GM18909 (cell line): Measurements from ENCODE around the gene SH3RF1.
"Not testable (repeated sequence)": the region's sequence is repeated elsewhere in the genome, so short reads cannot be mapped to it uniquely, and the experiment has no call there.

ENCODE experiments used
- ATAC-seq: cut with Tn5 transposase; IDR thresholded peaks from one replicate; pipeline ENCODE4 v1.9.1; 2021; ENCODE audit warnings: mild to moderate bottlenecking; ENCODE audit not compliant: unreplicated experiment, poor library complexity

SH3RF1 gene

DNA sequence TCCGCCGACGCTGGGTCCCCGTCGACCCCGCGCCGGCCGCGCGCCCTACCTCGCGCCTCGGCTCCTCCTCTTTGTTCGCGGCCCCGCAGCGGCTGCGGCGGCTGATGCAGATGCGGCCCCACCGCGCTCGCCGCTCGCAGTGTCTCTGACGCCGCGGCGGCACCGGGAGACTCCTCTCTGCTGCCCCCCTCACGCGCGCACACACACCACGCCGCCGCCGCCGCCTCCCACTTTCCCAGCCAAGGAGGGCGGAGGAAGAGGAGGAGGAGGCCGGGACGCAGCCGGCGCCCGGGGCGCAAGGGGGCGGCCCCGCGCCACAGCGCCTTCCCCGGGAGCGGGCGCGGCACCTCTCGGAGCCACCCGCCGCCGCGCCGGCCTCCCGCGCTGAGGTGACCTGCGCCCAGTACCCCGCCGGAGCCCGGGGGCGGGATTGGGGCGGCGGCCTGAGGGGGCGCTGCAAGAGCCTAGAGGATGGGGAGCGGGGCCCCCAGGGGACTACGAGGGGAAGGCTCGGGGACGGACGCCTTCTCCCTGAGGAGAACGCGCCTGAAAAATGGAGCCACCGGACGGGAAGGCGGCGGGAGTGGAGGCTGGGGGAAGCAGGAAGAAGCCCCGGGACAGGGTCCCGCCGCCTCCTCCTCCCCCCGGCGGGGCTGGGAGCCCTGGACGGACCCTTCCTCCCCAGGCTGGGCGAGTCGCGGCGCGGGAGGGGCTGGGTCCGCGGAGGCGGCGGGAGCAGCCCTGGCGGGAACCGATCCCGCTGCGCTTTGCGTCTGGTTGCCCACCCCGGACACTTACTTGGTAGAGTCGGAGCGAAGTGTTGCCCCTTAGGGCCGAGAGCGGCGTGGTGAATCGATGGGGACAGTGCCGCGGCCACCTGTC lies at the start of gene SH3RF1:
Gene SH3RF1 (minus strand): TSS at position 147 of the 882 bp plus-strand sequence. CDS start 1,744 bp downstream, outside the sequence.
- ATAC-seq: peak; percentile 70

DNA sequence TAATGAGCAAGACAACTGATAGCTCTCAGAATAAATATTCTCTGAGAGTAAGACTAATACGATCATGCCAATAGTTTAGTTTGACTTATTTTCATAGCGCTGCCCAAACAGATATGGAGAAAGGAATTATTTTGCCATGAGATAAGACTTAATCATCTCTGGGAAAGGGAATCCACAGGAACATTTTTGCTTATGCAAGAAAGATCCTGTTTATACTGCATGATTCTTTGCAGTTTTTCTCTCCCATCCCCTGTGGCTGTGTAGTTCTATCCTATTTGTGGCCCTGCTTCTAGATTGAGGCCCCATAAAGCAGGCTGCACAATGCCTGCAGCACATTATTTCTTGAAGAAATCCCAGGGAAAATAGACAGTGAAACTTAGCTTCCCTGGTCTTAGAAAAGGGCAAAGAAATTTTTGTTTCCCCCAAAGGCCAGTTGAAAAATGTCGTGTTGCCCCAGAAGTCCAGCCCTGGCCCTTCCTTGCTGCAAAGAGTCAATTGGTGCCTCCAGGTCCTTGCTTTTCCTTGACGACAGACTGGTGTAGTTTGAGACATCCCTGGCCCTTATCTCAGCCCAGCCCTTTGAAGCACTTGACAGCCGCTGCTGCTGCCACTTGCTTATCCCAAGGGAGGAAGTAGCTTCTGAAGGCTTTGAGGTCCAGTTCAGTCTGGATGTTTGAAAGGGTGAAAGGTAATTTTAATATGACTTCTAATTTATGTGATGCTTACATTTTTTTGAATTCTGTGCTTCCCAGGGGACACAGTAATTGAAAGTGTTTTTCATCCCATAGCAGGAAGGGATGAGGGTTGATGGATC lies 45.0 kb upstream of the SH3RF1 start:
- ATAC-seq: no peak

DNA sequence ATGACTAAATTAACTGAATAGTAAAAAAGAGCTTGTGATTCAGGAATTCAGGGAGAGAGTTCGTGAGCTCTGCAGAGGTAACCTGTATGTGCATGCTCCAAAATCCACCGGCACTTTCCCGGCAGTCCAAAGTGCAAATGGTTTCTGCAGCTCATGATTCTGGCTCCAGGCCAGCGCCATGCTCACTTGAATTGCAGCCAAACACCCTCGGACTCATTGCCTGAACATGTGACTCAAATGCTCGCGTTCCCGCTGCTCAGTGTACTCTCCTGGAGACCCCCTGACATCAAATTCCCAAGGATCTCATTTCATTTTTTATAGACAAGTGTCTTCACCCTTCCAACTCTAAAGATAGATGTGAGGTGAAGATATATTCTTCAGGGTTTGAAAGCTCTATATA lies 44.1 kb upstream of the SH3RF1 start:
- no peak for ATAC-seq

DNA sequence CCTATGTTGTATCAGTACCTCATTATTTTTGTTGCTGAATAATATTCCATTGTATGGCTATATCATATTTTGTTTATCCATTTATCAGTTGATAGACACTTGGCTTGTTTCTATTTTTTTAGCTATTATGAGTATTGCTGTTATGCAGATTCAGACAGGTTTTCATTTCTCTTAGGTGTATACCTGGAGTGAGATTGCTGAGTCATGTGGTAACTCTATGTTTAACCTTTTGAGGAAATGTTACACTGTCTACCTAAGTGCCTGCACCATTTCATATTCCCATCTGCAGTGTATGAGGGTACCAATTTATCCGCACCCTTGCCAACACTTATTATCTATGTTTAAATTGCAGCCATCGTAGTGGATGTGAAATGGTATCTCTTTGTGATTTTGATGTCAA lies 43.0 kb upstream of the SH3RF1 start:
- no peak for ATAC-seq

DNA sequence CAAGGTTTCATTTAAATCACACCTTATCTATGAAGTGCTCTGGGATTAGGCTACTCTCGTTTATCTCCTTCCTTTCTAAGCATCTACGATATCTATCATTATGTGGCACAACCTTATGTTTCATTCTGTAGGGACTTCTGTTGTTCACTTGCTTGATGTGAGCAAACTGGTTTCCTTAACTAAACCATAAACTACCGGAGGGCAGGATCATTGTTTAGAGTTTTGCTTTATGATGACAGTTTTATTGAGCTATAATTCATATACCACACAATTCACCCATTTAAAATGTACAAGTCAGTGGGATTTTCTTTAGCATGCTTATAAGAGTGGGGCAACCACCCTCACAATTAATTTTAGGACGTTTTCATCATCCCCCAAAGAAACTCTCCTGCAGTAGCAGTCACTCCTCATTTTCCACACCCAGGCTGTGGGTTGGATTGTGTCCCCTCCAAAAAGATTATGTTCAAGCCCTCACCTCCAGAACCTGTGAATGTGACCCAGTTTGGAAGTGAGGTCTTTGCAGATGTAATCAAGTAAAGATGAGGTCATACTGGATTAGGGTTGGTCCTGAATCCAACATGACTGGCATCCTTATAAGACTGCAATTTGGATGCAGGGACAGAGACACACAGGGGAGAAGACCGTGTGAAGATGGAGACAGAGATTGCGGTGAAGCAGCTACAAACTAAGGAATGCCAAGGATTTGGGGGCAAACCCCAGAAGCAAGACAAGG lies 42.1 kb upstream of the SH3RF1 start:
- no peak for ATAC-seq

DNA sequence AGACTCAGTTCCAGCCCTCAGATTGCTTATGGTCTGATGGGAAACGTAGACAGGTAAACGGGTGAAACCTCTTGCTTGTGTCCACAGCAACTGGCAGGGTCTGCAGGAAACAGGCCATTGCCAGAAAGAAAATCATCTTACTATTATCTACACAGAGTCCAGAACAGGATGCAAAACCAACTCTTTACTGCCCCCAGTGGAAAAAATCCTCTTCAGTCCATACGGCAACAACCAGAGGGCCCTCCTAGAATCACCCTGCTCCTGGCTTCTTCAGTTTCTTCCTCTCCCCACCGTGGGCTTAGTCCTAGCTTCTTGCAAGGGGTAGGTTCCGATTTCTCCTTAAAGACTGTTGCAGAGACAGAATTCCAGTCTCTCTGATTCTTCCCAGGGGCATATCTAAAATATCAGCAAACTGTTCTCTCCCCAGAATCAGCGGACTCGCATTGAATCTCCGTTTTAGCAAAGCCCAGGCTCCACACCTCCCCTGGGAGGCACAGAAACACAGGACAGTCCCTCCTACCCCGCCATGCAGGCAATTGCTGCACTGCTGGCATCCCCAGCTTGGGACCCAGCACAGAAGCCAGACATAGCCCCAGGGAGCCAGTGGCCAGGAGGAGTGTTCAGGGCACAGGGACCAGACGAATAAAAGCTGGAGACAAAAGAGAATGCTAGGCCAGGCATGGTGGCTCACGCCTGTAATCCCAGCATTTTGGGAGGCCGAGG lies 41.0 kb upstream of the SH3RF1 start:
- peak; percentile 89 for ATAC-seq

DNA sequence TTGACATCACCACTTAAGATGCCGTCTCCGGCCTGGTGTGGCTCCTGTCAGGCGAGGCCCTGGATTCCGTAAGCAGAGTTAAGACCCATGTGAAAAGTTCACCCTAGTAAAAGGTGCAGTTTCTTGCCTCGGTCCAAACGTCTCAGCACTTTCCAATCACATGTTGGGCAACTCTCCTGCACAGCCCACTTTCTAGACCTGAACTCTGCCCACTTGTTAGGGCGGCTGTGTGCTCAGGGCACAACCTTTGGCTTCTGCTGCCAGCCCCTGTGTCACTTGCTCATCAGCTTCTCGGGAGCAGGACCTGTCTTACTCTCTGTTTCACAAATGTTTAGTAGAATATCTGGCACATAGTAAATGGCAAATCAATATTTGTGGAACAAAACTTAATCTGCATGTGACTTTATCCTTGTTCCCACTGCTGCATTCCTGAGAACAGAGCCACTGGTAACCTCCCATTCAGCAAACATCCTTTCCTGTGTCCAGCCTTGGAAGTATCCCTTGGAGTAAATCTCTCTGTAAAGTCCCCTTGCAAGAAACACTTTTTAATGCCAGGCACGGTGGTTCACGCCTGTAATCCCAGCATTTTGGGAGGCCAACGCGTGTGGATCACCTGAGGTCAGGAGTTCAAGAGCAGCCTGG lies 38.7 kb upstream of the SH3RF1 start:
- no peak for ATAC-seq

DNA sequence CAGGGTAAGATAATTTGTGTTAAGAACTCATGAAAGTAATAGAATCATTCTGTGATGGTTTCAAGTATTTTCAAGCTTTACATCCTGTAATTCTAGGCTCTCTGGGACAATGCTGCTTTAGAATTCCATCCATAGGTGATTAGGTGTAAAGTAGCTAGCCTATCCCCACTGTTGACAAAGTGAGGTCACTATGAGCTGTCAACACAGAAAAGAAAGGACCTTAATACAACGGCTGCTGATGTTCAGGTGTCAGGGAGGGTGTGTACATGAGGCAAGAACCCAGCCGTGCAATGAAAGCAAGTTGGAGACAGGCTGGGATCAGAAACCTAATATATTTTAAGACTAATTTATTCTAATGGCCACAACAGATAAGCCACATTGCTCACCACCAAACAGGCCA lies 36.8 kb upstream of the SH3RF1 start:
- ATAC-seq: no peak

DNA sequence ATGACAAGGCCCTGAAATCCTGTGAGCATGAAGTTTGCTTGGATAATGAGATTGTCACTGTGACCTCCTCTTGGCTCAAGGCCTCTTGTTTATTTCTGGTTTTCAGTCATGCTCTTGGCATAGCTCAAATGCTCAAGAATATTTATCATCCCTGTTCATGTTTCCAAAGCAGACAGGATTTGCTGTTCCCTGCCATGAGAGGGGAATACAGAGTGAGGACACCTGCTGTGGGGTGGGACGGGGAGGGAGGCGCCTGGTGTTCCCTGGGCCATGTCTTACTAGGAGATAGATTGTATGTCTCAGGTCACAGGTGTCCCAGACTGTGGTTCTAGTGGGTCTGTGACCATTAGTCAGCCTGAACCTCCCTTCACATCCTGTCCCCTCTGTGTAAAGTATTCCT lies 34.9 kb upstream of the SH3RF1 start:
- ATAC-seq: no peak

DNA sequence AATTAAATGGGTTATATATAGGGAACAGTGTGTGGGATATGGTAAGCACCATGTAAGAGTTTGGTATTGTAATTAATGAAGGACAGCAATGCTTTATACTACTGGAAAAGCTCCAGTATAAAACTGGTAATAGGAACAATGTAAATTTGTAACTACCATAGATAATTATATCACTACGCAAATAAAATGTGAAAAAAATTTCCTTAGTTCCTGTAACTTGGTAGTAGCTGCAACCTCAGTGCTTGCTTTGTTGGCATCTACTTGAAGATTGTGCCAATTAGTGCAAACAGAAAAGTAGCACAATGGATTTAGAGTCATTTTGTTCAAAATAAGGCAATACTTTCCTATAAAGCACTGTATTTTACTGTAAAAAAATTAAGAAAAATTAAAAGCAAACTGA lies 34.4 kb upstream of the SH3RF1 start:
- no peak for ATAC-seq

DNA sequence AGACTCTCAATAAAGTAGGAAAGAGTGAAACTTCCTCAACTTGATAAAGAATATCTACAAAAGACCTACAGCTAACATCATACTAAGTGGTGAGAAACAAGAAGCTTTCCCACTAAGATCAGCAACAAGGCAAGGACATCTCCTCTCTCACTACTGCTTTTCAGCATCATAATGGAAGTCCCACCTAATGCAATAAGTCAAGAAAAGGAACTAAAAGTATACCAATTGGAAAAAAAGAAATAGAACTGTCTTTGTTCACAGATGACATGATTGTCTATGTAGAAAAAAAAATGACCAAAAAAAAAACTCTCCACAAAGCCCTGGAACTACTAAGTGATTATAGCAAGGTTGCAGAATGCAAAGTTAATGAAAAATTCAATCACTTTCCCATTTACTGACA lies 25.1 kb upstream of the SH3RF1 start:
- ATAC-seq: no peak

DNA sequence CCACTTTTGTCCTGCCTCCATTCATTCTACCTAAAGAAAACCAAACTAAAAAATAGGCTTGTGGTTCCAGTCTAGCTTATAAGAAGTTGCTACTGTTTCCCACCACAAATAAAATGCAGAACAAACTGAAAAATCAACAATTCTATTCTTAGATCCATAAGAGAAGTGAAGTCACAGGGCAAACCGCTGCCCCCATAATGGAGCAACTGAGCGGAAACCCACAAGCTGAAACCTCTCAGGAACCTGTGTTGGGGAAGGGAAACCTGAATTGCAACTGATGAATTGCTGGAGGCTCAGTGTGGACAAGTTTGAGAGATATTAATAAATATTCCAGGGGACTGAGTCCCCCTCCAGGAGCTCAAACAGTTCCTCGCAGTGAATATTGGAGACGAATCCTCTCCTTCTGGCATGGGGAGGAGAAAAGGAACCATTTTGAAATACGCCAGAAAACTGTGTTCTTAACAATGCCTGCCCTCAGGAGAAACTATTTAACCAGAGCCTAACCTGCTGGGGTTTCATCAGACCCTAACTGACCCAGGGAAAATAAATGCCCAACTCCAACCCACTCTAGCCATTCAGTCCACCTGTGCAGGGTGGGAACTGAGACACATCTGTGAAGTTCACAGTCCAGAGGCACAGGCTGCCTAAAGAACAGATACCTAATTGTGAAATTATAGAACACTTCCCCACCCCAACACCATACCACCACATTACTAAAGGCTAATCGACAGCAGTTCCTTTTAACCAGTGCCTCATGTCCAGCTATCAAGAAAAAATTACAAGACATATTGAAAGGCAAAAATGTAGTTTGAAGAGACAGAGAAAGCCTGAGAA lies 22.8 kb upstream of the SH3RF1 start:
- peak; percentile 90 for ATAC-seq

DNA sequence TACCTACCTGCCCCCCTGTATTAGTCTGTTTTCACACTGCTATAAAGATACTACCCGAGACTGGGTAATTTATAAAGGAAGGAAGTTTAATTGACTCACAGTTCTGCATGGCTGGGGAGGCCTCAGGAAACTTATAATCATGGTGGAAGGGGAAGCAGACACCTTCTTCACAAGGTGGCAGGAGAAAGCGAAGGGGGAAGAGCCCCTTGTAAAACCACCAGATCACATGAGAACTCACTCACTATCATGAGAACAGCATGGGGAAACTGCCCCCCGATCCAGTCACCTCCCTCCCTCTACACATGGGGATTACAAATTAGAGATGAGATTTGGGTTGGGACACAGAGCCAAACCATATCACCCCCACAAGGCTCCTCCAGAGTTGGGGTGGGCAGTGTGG lies 17.2 kb upstream of the SH3RF1 start:
- not testable (repeated sequence) for ATAC-seq

DNA sequence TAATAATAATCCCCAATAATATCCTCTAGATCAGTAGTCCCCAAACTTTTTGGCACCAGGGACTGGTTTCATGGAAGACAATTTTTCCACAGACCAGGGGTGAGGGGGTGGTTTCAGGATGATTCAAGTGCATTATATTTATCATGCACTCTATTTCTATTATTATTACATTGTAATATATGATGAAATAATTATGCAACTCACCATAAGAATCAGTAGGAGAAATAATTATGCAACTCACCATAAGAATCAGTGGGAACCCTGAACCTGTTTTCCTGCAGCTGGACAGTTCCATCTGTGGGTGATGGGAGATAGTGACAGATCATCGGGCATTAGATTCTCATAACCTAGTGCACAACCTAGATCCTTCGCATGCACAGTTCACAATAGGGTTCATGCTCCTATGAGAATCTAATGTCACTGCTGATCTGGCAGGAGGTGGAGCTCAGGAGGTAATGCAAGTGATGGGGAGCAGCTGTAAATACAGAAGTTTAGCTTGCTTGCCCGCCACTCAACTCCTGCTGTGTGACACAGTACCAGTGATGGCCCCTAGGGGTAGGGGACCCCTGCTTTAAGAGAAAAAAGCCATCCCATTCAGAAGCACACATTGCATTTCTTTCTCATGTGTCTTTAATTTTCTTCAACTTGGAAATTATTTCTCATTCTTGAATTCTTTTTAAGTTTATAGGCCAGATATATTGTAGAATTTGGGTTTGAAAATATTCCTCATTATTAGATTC lies 16.0 kb upstream of the SH3RF1 start:
- no peak for ATAC-seq

DNA sequence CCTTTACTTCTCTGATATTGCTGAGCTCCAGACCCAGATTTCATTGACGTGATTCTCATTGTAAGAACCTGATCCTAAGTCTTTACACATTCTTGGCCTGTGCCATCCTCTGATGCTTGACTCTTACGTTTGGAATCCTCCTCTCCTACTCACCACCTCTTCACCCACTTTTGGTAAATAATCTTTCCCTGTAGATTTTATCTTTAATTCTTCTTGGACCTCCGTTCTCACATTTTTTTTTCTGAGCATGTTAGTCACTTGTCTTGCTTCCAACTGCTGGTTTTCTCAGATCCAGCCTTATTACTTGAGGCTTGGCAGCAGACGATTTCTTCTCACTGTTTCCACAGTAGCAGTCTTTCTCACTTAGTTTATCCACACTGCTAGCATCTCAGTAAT lies 12.4 kb upstream of the SH3RF1 start:
- ATAC-seq: no peak

DNA sequence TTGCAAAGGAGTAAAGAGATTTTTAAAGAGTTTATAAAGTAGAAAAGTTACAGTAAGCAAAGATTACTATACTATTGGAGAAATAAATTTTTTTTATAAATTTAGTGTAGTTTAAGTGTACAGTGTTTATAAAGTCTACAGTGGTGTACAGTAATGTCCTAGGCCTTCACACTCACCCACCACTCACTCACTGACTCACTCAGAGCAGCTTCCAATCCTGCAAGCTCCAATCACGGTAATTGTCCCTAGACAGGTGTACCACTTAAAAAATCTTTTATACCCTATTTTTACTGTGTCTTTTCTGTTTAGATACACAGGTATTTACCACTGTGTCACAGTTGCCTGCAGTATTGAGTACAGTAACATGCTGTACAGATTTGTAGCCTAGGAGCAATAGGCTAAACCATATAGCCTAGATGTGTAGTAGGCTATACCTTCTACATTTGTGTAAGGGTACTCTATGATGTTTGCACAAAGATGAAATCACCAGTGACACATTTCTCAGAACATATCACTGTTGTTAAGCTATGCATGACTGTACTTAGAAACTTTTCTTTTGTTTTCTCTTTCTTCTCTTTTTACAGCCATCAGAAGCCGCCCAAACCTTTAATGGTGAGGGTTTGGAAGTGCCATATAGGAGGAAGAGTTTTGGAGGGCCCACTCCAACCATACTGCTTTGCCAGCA lies 11.8 kb upstream of the SH3RF1 start:
- ATAC-seq: no peak

DNA sequence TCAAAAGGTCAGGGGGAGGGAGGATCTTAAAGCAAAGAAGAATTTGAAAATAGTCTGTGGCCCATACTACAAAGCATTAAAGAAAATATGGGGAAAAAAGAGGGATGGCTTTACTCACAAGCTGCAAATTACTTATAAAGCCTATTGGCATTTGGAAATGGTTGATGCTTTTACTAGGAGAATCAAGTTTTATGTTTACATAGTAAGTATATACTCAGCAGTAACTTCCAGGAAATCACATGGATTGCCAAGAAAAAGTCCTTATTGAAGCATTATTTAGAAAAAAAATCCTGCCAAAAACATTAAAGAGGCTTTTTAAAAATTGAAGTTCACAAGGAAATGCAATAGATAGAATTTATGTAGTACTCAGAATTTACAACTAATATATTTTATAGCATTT lies 8.4 kb upstream of the SH3RF1 start:
- ATAC-seq: no peak

DNA sequence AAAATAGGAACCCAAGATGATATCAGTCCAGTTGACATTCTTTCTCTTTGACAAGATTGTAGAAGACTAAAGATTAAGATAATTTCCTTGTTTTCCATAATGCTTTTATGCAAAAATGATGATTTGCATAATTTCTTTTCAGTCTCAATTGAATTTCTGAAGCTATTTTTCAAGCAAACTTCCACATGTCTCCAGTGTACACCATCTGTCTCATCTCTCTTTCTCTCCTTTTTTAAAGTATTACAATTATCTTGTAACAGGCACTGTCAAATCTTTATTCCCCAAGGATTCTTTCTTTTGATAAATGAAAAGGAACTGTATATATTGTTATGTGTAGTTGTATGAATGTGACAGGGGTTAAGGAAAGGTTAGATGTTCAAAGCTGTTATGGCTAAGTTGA lies 7.9 kb upstream of the SH3RF1 start:
- ATAC-seq: no peak
